ENCODE data around the gene C11orf91. TPM values are rescaled to one million over a fixed set of nuclear protein-coding genes. Genes with fewer than 3 reads are reported as not detected.
"Not testable (repeated sequence)": the region's sequence is repeated elsewhere in the genome, so short reads cannot be mapped to it uniquely, and the experiment has no call there.

Gene C11orf91
- total RNA-seq, 1 experiment from 2014 or later: 0.22 TPM

- no peak overlapping the region for H3K4me3 Mint-ChIP-seq
- peaks cover 10% of the 10 kb centered on the region for H3K36me3 Mint-ChIP-seq
- CTCF ChIA-PET: no interaction called here
- POLR2A ChIA-PET: no interaction called here
- no peak for DNase-seq (ENCODE audit: low spot score)
- H3K27me3 Mint-ChIP-seq (ENCODE audit: low read depth): peaks cover 12% of the 10 kb centered on the region
- no peak overlapping the region for H3K27ac Mint-ChIP-seq
- H3K9me3 Mint-ChIP-seq: 0 out of 2 replicates have a peak, but pooled peaks cover 6% of the 10 kb centered on the region
- TF ChIP-seq MAX (CRISPR knock-in tag; IDR thresholded peaks at IDR 0.05) (no peak), ATF3 (CRISPR knock-in tag; conservative IDR thresholded peaks at IDR 0.05) (no peak), ZNF396 (CRISPR knock-in tag; IDR thresholded peaks at IDR 0.05; ENCODE audit: borderline replicate concordance) (no peak), MLX (CRISPR knock-in tag; IDR thresholded peaks at IDR 0.05) (no peak), ZMAT4 (CRISPR knock-in tag; IDR thresholded peaks at IDR 0.05) (no peak), ZNF317 (CRISPR knock-in tag; IDR thresholded peaks at IDR 0.05; ENCODE audit: borderline replicate concordance, low read depth) (no peak), SMAD4 (CRISPR knock-in tag; IDR thresholded peaks at IDR 0.05) (no peak), NR3C1 (CRISPR knock-in tag; conservative IDR thresholded peaks at IDR 0.05; ENCODE audit: low read depth) (no peak), ERG (CRISPR knock-in tag; IDR thresholded peaks at IDR 0.05) (no peak), ZSCAN18 (CRISPR knock-in tag; IDR thresholded peaks at IDR 0.05) (no peak), GABPB1 (CRISPR knock-in tag; IDR thresholded peaks at IDR 0.05) (no peak), CDX4 (CRISPR knock-in tag; IDR thresholded peaks at IDR 0.05; ENCODE audit: borderline replicate concordance) (no peak)
- no peak for ATAC-seq
- peaks cover 24% of the 10 kb centered on the region for H3K4me1 Mint-ChIP-seq
Measured at GRCh38 chr11:33730716-33731115, 30.1 kb upstream of the C11orf91 start.

- Mint-ChIP-seq H3K4me1 (peaks cover 18% of the 10 kb centered on the region), H3K36me3 (peaks cover 10% of the 10 kb centered on the region)
- H3K4me3 Mint-ChIP-seq; DNase-seq (ENCODE audit: low spot score); POLR2A ChIA-PET; H3K27ac Mint-ChIP-seq; ATAC-seq; H3K27me3 Mint-ChIP-seq (ENCODE audit: low read depth); CTCF ChIA-PET; H3K9me3 Mint-ChIP-seq: not testable (repeated sequence)
Measured at GRCh38 chr11:33729072-33729664, 28.5 kb upstream of the C11orf91 start.

- CTCF ChIA-PET; H3K9me3 Mint-ChIP-seq; DNase-seq (ENCODE audit: low spot score); H3K4me3 Mint-ChIP-seq; POLR2A ChIA-PET; H3K27ac Mint-ChIP-seq; ATAC-seq; H3K27me3 Mint-ChIP-seq (ENCODE audit: low read depth): not testable (repeated sequence)
- H3K36me3 Mint-ChIP-seq: peaks cover 10% of the 10 kb centered on the region
- peaks cover 24% of the 10 kb centered on the region for H3K4me1 Mint-ChIP-seq
Measured at GRCh38 chr11:33727539-33727938, 26.9 kb upstream of the C11orf91 start.

GRCh38 chr11:33725496-33725895 is 24.9 kb upstream of the C11orf91 start:
- ChIA-PET POLR2A (no interaction called here), CTCF (no interaction called here)
- Mint-ChIP-seq H3K27ac (no peak overlapping the region), H3K9me3 (0 out of 2 replicates have a peak, but pooled peaks cover 6% of the 10 kb centered on the region), H3K4me3 (no peak overlapping the region), H3K4me1 (peaks cover 19% of the 10 kb centered on the region), H3K27me3 (ENCODE audit: low read depth) (no peaks in the 10 kb centered on the region), H3K36me3 (peaks cover 10% of the 10 kb centered on the region)
- DNase-seq (ENCODE audit: low spot score) (no peak), ATAC-seq (no peak)
- TF ChIP-seq KAT7 (CRISPR knock-in tag; IDR thresholded peaks at IDR 0.05; ENCODE audit: borderline replicate concordance) (no peak), CDX4 (CRISPR knock-in tag; IDR thresholded peaks at IDR 0.05; ENCODE audit: borderline replicate concordance) (no peak), GTF2I (CRISPR knock-in tag; conservative IDR thresholded peaks at IDR 0.05) (no peak), ZNF512 (CRISPR knock-in tag; IDR thresholded peaks at IDR 0.05; ENCODE audit: borderline replicate concordance) (no peak), PREB (CRISPR knock-in tag; IDR thresholded peaks at IDR 0.05; ENCODE audit: borderline replicate concordance) (no peak), RELA (CRISPR knock-in tag; IDR thresholded peaks at IDR 0.05; ENCODE audit: borderline replicate concordance) (no peak), IRF1 (CRISPR knock-in tag; IDR thresholded peaks at IDR 0.05) (no peak)
